WTC11 (cell line): Measurements from ENCODE around the gene CEP120. TPM values are rescaled to one million over a fixed set of nuclear protein-coding genes. Genes with fewer than 3 reads are reported as not detected.

Experiments used
- ATAC-seq: fragments of 200-7000 bp; cut with Tn5 transposase; 2 replicates; pipeline ENCODE4 v1.10.0; 2021; ENCODE audit warnings: mild to moderate bottlenecking, moderate library complexity
- CTCF ChIA-PET: fragments of 300-600 bp; sonication (Branson Sonifier 250); formaldehyde crosslinking; loops from one replicate; lab custom pipeline; 2021; ENCODE audit warnings: antibody characterized with exemption; lab: Charles Lee
- POLR2A ChIA-PET: fragments of 350-600 bp; sonication (Branson Sonifier 250); formaldehyde crosslinking; loops from one replicate; lab custom pipeline; 2021; ENCODE audit warnings: antibody characterized with exemption; lab: Charles Lee
- DNase-seq: peaks from one replicate; pipeline ENCODE4 v3.0.0; 2021; ENCODE audit warnings: low spot score
- H3K27ac Mint-ChIP-seq: 2 replicates; pipeline ENCODE4 v1.8.0; 2021; ENCODE audit warnings: mixed read lengths
- H3K27me3 Mint-ChIP-seq: 2 replicates; pipeline ENCODE4 v1.8.0; 2021; ENCODE audit warnings: low read depth, mild to moderate bottlenecking, moderate library complexity, mixed read lengths
- H3K36me3 Mint-ChIP-seq: 2 replicates; pipeline ENCODE4 v1.8.0; 2021; ENCODE audit warnings: mixed read lengths
- H3K4me1 Mint-ChIP-seq: 2 replicates; pipeline ENCODE4 v1.8.0; 2022; ENCODE audit warnings: mixed read lengths
- H3K4me3 Mint-ChIP-seq: 2 replicates; pipeline ENCODE4 v1.8.0; 2021; ENCODE audit warnings: mild to moderate bottlenecking, moderate library complexity, mixed read lengths
- H3K9me3 Mint-ChIP-seq: 2 replicates; pipeline ENCODE4 v1.8.0; 2021; ENCODE audit warnings: mixed read lengths
- CREB1 ChIP-seq: sonication (generic); formaldehyde crosslinking; IDR thresholded peaks from 2 replicates; pipeline ENCODE4 v1.8.0; 2023; ENCODE audit warnings: mild to moderate bottlenecking, missing genetic modification reagents
- EMX1 ChIP-seq: fragments of 250-450 bp; sonication (Bioruptor Pico); IDR thresholded peaks from 2 replicates; pipeline ENCODE4 v1.8.0; 2021; ENCODE audit warnings: mild to moderate bottlenecking
- GABPB1 ChIP-seq: sonication (generic); formaldehyde crosslinking; IDR thresholded peaks from 2 replicates; pipeline ENCODE4 v1.8.1; 2023; ENCODE audit warnings: mild to moderate bottlenecking, missing genetic modification reagents
- GRHL2 ChIP-seq: fragments of 250-450 bp; sonication (Bioruptor Pico); IDR thresholded peaks from 2 replicates; pipeline ENCODE4 v1.8.0; 2022; ENCODE audit warnings: mild to moderate bottlenecking, moderate library complexity; ENCODE audit not compliant: insufficient replicate concordance, severe bottlenecking
- GTF2I ChIP-seq: fragments of 250-450 bp; sonication (Bioruptor Pico); conservative IDR thresholded peaks from 2 replicates; pipeline ENCODE4 v1.4.0; 2021; ENCODE audit warnings: mild to moderate bottlenecking
- HMGA2 ChIP-seq: fragments of 250-450 bp; sonication (Bioruptor Pico); IDR thresholded peaks from 2 replicates; pipeline ENCODE4 v1.4.0; 2021; ENCODE audit warnings: mild to moderate bottlenecking, moderate library complexity
- KAT7 ChIP-seq: sonication (generic); formaldehyde crosslinking; IDR thresholded peaks from 2 replicates; pipeline ENCODE4 v1.8.1; 2023; ENCODE audit warnings: missing genetic modification reagents, mild to moderate bottlenecking, borderline replicate concordance
- MAX ChIP-seq: sonication (generic); formaldehyde crosslinking; IDR thresholded peaks from 2 replicates; pipeline ENCODE4 v1.8.0; 2022; ENCODE audit warnings: mild to moderate bottlenecking, missing genetic modification reagents
- MXD4 ChIP-seq: fragments of 250-450 bp; sonication (Bioruptor Pico); IDR thresholded peaks from 2 replicates; pipeline ENCODE4 v1.8.0; 2021; ENCODE audit warnings: mild to moderate bottlenecking, moderate library complexity, borderline replicate concordance
- MYBL2 ChIP-seq: sonication (generic); formaldehyde crosslinking; IDR thresholded peaks from 2 replicates; pipeline ENCODE4 v1.8.1; 2023; ENCODE audit warnings: mild to moderate bottlenecking, moderate library complexity, missing genetic modification reagents
- NFYB ChIP-seq: sonication (generic); formaldehyde crosslinking; conservative IDR thresholded peaks from 2 replicates; pipeline ENCODE4 v1.8.0; 2022; ENCODE audit warnings: low read depth, missing genetic modification reagents
- RELA ChIP-seq: sonication (generic); formaldehyde crosslinking; IDR thresholded peaks from 2 replicates; pipeline ENCODE4 v1.8.1; 2022; ENCODE audit warnings: missing genetic modification reagents, mild to moderate bottlenecking, borderline replicate concordance
- ZNF317 ChIP-seq: sonication (generic); formaldehyde crosslinking; IDR thresholded peaks from 2 replicates; pipeline ENCODE4 v1.8.1; 2023; ENCODE audit warnings: low read depth, mild to moderate bottlenecking, moderate library complexity, missing genetic modification reagents, borderline replicate concordance
- ZNF396 ChIP-seq: fragments of 250-450 bp; sonication (Bioruptor Pico); IDR thresholded peaks from 2 replicates; pipeline ENCODE4 v1.8.0; 2021; ENCODE audit warnings: mild to moderate bottlenecking, moderate library complexity, borderline replicate concordance
- total RNA-seq: library from RNA; stranded (reverse); gene quantifications from 3 replicates; pipeline ENCODE4 v1.2.3, GENCODE V29; 2021
- TF ChIP-seq, protein P1 (sequence below): fragments of 250-450 bp; sonication (Bioruptor Pico); IDR thresholded peaks from 2 replicates; pipeline ENCODE4 v1.9.0; 2021; ENCODE audit warnings: mild to moderate bottlenecking
- TF ChIP-seq, protein P2 (sequence below): sonication (generic); formaldehyde crosslinking; IDR thresholded peaks from 2 replicates; pipeline ENCODE4 v1.8.1; 2022; ENCODE audit warnings: low read depth, mild to moderate bottlenecking, moderate library complexity, missing genetic modification reagents, borderline replicate concordance
- TF ChIP-seq, protein P3 (sequence below): sonication (generic); formaldehyde crosslinking; IDR thresholded peaks from 2 replicates; pipeline ENCODE4 v1.8.1; 2022; ENCODE audit warnings: low read depth, missing genetic modification reagents, borderline replicate concordance
- TF ChIP-seq, protein P4 (sequence below): sonication (generic); formaldehyde crosslinking; IDR thresholded peaks from 2 replicates; pipeline ENCODE4 v1.8.0; 2022; ENCODE audit warnings: missing genetic modification reagents
- TF ChIP-seq, protein P5 (sequence below): sonication (generic); formaldehyde crosslinking; conservative IDR thresholded peaks from 2 replicates; pipeline ENCODE4 v1.8.1; 2022; ENCODE audit warnings: mild to moderate bottlenecking, missing genetic modification reagents
- TF ChIP-seq, protein P6 (sequence below): sonication (generic); formaldehyde crosslinking; IDR thresholded peaks from 2 replicates; pipeline ENCODE4 v1.8.1; 2022; ENCODE audit warnings: mild to moderate bottlenecking, moderate library complexity, missing genetic modification reagents

Gene CEP120
- total RNA-seq, 1 experiment from 2014 or later, result 15.2 TPM

GRCh38 chr5:123358751-123359150 lies 64.5 kb downstream of the CEP120 start (continued):
- no peak for TF ChIP-seq GTF2I (CRISPR knock-in tag)
- TF ChIP-seq, protein P1, sequence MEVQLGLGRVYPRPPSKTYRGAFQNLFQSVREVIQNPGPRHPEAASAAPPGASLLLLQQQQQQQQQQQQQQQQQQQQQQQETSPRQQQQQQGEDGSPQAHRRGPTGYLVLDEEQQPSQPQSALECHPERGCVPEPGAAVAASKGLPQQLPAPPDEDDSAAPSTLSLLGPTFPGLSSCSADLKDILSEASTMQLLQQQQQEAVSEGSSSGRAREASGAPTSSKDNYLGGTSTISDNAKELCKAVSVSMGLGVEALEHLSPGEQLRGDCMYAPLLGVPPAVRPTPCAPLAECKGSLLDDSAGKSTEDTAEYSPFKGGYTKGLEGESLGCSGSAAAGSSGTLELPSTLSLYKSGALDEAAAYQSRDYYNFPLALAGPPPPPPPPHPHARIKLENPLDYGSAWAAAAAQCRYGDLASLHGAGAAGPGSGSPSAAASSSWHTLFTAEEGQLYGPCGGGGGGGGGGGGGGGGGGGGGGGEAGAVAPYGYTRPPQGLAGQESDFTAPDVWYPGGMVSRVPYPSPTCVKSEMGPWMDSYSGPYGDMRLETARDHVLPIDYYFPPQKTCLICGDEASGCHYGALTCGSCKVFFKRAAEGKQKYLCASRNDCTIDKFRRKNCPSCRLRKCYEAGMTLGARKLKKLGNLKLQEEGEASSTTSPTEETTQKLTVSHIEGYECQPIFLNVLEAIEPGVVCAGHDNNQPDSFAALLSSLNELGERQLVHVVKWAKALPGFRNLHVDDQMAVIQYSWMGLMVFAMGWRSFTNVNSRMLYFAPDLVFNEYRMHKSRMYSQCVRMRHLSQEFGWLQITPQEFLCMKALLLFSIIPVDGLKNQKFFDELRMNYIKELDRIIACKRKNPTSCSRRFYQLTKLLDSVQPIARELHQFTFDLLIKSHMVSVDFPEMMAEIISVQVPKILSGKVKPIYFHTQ (CRISPR knock-in tag), result no peak
- TF ChIP-seq GABPB1 (CRISPR knock-in tag), result no peak

- CTCF ChIA-PET, result no interaction called here
Measured at GRCh38 chr5:123358304-123358703, 64.9 kb downstream of the CEP120 start.

GRCh38 chr5:123351820-123352219 lies 71.4 kb downstream of the CEP120 start:
- Mint-ChIP-seq H3K4me1 (peaks cover 3% of the 10 kb centered on the region; the same call in 1 of the 2 replicates), H3K27ac (no peak overlapping the region), H3K27me3 (no peaks in the 10 kb centered on the region), H3K9me3 (peaks cover 32% of the 10 kb centered on the region), H3K36me3 (peaks cover 28% of the 10 kb centered on the region), H3K4me3 (no peak overlapping the region)
- POLR2A ChIA-PET, result no interaction called here
- CTCF ChIA-PET, result no interaction called here
- no peak for TF ChIP-seq HMGA2 (CRISPR knock-in tag)
- no peak for TF ChIP-seq EMX1
- TF ChIP-seq, protein P2, sequence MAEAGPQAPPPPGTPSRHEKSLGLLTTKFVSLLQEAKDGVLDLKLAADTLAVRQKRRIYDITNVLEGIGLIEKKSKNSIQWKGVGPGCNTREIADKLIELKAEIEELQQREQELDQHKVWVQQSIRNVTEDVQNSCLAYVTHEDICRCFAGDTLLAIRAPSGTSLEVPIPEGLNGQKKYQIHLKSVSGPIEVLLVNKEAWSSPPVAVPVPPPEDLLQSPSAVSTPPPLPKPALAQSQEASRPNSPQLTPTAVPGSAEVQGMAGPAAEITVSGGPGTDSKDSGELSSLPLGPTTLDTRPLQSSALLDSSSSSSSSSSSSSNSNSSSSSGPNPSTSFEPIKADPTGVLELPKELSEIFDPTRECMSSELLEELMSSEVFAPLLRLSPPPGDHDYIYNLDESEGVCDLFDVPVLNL, result no peak
- TF ChIP-seq NFYB (CRISPR knock-in tag), result no peak
- TF ChIP-seq KAT7 (CRISPR knock-in tag), result no peak
- TF ChIP-seq, protein P3, sequence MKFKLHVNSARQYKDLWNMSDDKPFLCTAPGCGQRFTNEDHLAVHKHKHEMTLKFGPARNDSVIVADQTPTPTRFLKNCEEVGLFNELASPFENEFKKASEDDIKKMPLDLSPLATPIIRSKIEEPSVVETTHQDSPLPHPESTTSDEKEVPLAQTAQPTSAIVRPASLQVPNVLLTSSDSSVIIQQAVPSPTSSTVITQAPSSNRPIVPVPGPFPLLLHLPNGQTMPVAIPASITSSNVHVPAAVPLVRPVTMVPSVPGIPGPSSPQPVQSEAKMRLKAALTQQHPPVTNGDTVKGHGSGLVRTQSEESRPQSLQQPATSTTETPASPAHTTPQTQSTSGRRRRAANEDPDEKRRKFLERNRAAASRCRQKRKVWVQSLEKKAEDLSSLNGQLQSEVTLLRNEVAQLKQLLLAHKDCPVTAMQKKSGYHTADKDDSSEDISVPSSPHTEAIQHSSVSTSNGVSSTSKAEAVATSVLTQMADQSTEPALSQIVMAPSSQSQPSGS (CRISPR knock-in tag), result no peak
- TF ChIP-seq MYBL2 (CRISPR knock-in tag), result no peak
- no peak for TF ChIP-seq ZNF317
- TF ChIP-seq GRHL2, result no peak
- no peak for TF ChIP-seq RELA
- no peak for TF ChIP-seq MAX
- TF ChIP-seq, protein P4, sequence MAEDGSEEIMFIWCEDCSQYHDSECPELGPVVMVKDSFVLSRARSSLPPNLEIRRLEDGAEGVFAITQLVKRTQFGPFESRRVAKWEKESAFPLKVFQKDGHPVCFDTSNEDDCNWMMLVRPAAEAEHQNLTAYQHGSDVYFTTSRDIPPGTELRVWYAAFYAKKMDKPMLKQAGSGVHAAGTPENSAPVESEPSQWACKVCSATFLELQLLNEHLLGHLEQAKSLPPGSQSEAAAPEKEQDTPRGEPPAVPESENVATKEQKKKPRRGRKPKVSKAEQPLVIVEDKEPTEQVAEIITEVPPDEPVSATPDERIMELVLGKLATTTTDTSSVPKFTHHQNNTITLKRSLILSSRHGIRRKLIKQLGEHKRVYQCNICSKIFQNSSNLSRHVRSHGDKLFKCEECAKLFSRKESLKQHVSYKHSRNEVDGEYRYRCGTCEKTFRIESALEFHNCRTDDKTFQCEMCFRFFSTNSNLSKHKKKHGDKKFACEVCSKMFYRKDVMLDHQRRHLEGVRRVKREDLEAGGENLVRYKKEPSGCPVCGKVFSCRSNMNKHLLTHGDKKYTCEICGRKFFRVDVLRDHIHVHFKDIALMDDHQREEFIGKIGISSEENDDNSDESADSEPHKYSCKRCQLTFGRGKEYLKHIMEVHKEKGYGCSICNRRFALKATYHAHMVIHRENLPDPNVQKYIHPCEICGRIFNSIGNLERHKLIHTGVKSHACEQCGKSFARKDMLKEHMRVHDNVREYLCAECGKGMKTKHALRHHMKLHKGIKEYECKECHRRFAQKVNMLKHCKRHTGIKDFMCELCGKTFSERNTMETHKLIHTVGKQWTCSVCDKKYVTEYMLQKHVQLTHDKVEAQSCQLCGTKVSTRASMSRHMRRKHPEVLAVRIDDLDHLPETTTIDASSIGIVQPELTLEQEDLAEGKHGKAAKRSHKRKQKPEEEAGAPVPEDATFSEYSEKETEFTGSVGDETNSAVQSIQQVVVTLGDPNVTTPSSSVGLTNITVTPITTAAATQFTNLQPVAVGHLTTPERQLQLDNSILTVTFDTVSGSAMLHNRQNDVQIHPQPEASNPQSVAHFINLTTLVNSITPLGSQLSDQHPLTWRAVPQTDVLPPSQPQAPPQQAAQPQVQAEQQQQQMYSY (CRISPR knock-in tag), result no peak
- TF ChIP-seq ZNF396 (CRISPR knock-in tag), result no peak
- ATAC-seq, result no peak
- no peak for DNase-seq

More at GRCh38 chr5:123358304-123358703, 64.9 kb downstream of the CEP120 start:
- Mint-ChIP-seq H3K9me3 (peaks cover 30% of the 10 kb centered on the region), H3K4me1 (no peaks in the 10 kb centered on the region), H3K27ac (no peak overlapping the region), H3K27me3 (no peaks in the 10 kb centered on the region), H3K36me3 (peaks cover 35% of the 10 kb centered on the region), H3K4me3 (no peak overlapping the region)
- DNase-seq, result no peak
- POLR2A ChIA-PET, result no interaction called here
- TF ChIP-seq, protein P5, sequence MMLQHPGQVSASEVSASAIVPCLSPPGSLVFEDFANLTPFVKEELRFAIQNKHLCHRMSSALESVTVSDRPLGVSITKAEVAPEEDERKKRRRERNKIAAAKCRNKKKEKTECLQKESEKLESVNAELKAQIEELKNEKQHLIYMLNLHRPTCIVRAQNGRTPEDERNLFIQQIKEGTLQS (CRISPR knock-in tag), result no peak
- no peak for TF ChIP-seq CREB1 (CRISPR knock-in tag)
- TF ChIP-seq, protein P6, sequence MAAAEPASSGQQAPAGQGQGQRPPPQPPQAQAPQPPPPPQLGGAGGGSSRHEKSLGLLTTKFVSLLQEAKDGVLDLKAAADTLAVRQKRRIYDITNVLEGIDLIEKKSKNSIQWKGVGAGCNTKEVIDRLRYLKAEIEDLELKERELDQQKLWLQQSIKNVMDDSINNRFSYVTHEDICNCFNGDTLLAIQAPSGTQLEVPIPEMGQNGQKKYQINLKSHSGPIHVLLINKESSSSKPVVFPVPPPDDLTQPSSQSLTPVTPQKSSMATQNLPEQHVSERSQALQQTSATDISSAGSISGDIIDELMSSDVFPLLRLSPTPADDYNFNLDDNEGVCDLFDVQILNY (CRISPR knock-in tag), result no peak
- TF ChIP-seq MXD4 (CRISPR knock-in tag), result no peak
- no peak for ATAC-seq
